Suprapubic skin (tissue), 4 donors: ENCODE measurements around the gene CLDN19.

ENCODE experiments used
- EP300 ChIP-seq: sonication (generic); formaldehyde crosslinking; IDR thresholded peaks from one replicate; pipeline ENCODE4 v1.6.1; 2017; ENCODE audit warnings: antibody characterized with exemption
- POLR2A ChIP-seq, 2 donors: fragments of 450-650 bp; IDR thresholded peaks; one replicate each; pipeline ENCODE4 v1.6.1; 2017; ENCODE audit warnings: antibody characterized with exemption in 2 of 2, mild to moderate bottlenecking in 2 of 2, moderate library complexity in 2 of 2
- POLR2AphosphoS5 ChIP-seq, 3 donors: sonication (generic); formaldehyde crosslinking; IDR thresholded peaks; one replicate each; pipeline ENCODE4 v1.6.1; 2017; ENCODE audit warnings: antibody characterized with exemption in 3 of 3
- TF ChIP-seq, protein P1 (sequence below), 2 donors: fragments of 200-600 bp in 1 of 2; fragments of 450-650 bp in 1 of 2; sonication (generic) in 1 of 2; IDR thresholded peaks; one replicate each; pipeline ENCODE4 v1.5.1; 2016 to 2019; ENCODE audit warnings: antibody characterized with exemption in 2 of 2, mild to moderate bottlenecking in 1 of 2, moderate library complexity in 1 of 2

DNA sequence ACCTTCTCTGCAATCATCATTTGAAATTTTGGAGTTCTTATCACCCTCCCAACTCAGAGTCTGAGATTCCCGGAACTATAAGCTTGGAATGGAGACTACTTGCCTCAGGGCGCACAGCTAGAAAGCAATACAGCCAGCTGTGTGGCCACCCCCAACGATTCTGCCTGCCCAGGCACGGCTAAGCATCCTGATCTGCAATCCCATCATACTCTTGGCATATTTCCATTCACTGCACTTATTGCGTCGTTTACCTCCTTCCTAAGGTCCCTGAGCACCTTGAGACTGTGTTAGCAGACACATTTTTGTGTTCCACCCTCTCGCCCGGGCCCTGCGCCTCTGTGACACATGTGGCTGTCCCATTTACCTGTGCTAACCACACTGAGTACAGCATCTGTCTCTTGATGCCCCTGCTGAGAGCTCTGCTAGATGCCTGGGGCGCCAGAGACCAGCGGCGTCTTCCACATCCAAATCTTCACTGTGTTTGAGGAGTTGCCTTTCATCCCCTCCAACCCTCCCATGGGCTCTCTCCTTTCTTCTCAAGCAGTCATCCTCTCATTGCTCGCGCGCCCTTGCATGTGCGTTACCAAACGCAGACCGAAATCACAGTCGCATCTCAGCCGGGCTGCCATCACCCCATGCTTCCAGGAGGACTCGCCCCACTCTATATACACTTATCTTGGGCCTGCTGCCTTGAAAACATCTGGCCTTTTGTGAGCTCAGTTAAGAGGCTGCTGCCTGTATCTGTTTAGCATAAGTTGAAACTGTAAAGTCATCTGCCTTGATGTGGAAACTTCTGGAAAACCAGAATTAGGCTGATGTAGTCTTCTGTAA, 3.5 kb upstream of the CLDN19 start:
- TF ChIP-seq, protein P1, sequence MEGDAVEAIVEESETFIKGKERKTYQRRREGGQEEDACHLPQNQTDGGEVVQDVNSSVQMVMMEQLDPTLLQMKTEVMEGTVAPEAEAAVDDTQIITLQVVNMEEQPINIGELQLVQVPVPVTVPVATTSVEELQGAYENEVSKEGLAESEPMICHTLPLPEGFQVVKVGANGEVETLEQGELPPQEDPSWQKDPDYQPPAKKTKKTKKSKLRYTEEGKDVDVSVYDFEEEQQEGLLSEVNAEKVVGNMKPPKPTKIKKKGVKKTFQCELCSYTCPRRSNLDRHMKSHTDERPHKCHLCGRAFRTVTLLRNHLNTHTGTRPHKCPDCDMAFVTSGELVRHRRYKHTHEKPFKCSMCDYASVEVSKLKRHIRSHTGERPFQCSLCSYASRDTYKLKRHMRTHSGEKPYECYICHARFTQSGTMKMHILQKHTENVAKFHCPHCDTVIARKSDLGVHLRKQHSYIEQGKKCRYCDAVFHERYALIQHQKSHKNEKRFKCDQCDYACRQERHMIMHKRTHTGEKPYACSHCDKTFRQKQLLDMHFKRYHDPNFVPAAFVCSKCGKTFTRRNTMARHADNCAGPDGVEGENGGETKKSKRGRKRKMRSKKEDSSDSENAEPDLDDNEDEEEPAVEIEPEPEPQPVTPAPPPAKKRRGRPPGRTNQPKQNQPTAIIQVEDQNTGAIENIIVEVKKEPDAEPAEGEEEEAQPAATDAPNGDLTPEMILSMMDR (IDR thresholded peaks at IDR 0.05): no peak
- TF ChIP-seq EP300 (no peak), POLR2A (IDR thresholded peaks at IDR 0.05) (no peak), POLR2AphosphoS5 (IDR thresholded peaks at IDR 0.05) (no peak)
